ENCODE data around the gene LLGL1. TPM values are rescaled to one million over a fixed set of nuclear protein-coding genes. Genes with fewer than 3 reads are reported as not detected.

The LLGL1 gene
- polyA plus RNA-seq, 1 donor, result 26.2 TPM

- DNase-seq, result no peak
These were observed 5.1 kb downstream of the LLGL1 start for GRCh38 chr17:18230288-18231141.

GRCh38 chr17:18231164-18231563 lies 5.7 kb downstream of the LLGL1 start:
- DNase-seq, result no peak

- no peak for DNase-seq
These were observed 8.5 kb downstream of the LLGL1 start for GRCh38 chr17:18233803-18234518.

GRCh38 chr17:18234853-18235380 lies 9.5 kb downstream of the LLGL1 start:
- DNase-seq, result no peak

GRCh38 chr17:18235743-18236256 lies 10.4 kb downstream of the LLGL1 start:
- DNase-seq, result no peak

GRCh38 chr17:18236494-18236893 lies 11.1 kb downstream of the LLGL1 start:
- no peak for DNase-seq

- DNase-seq, result no peak
These were observed 12.0 kb downstream of the LLGL1 start for GRCh38 chr17:18237461-18237860.

- no peak for DNase-seq
These were observed 12.9 kb downstream of the LLGL1 start for GRCh38 chr17:18238299-18238698.

- no peak for DNase-seq
These were observed 15.0 kb downstream of the LLGL1 start for GRCh38 chr17:18240449-18240848.

GRCh38 chr17:18241229-18241871 lies 15.9 kb downstream of the LLGL1 start:
- DNase-seq, result no peak

GRCh38 chr17:18245038-18245776 lies 19.8 kb downstream of the LLGL1 start:
- DNase-seq, result no peak

- no peak for DNase-seq
These were observed 20.8 kb downstream of the LLGL1 start for GRCh38 chr17:18246109-18246725.

GRCh38 chr17:18246880-18247612 lies 21.6 kb downstream of the LLGL1 start:
- peak; percentile 36 for DNase-seq

GRCh38 chr17:18247613-18248001 lies 22.2 kb downstream of the LLGL1 start:
- DNase-seq, result peak; percentile 46

- peak; percentile 79 for DNase-seq
These were observed 22.9 kb downstream of the LLGL1 start for GRCh38 chr17:18248300-18248731.

GRCh38 chr17:18248811-18249210 lies 23.4 kb downstream of the LLGL1 start:
- DNase-seq, result no peak

- DNase-seq, result no peak
These were observed 24.8 kb downstream of the LLGL1 start for GRCh38 chr17:18250259-18250658.

GRCh38 chr17:18250708-18251107 lies 25.3 kb downstream of the LLGL1 start:
- DNase-seq, result no peak

- no peak for DNase-seq
These were observed 25.8 kb downstream of the LLGL1 start for GRCh38 chr17:18251204-18251603.

GRCh38 chr17:18252160-18252559 lies 26.7 kb downstream of the LLGL1 start:
- no peak for DNase-seq

Measured in hindlimb muscle (tissue), 1 donor.